GM11168 (cell line): ENCODE results near the gene PIGL.
"Not testable (repeated sequence)": the region's sequence is repeated elsewhere in the genome, so short reads cannot be mapped to it uniquely, and the experiment has no call there.

Source experiments
- in situ Hi-C: fragments of 300-500 bp; cut with MboI; formaldehyde crosslinking; loops from one replicate; pipeline ENCODE4 v1.12.0; 2022; ENCODE audit warnings: low sequenced_read_pairs; ENCODE audit not compliant: unreplicated experiment

The PIGL gene

GRCh38 chr17:16301963-16302855, 85.2 kb downstream of the PIGL start:
- in situ Hi-C loops = no loop called here

- in situ Hi-C loops = no loop called here
These were observed 85.8 kb downstream of the PIGL start for GRCh38 chr17:16302856-16303255.

DNA sequence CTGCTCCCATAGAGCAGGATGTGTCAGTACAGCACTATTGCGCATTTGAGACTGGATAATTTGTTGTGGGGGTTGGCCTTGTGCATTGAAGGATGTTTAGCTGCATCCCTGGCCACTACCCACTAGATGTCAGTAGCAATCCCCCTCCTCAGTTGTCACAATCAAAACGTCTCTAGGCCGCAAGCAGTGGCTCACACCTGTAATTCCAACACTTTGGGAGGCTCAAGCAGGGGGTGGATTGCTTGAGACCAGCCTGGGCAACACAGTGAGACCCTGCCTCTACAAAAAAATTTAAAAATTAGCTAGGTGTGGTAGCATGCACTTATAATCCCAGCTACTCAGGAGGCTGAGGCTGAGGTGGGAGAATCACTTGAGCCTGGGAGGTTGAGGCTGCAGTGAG, 87.8 kb downstream of the PIGL start:
- in situ Hi-C loops = no loop called here

- in situ Hi-C loops = no loop called here
These were observed 89.2 kb downstream of the PIGL start for GRCh38 chr17:16306211-16306610.

- in situ Hi-C loops = not testable (repeated sequence)
These were observed 95.1 kb downstream of the PIGL start for GRCh38 chr17:16312061-16312460.

DNA sequence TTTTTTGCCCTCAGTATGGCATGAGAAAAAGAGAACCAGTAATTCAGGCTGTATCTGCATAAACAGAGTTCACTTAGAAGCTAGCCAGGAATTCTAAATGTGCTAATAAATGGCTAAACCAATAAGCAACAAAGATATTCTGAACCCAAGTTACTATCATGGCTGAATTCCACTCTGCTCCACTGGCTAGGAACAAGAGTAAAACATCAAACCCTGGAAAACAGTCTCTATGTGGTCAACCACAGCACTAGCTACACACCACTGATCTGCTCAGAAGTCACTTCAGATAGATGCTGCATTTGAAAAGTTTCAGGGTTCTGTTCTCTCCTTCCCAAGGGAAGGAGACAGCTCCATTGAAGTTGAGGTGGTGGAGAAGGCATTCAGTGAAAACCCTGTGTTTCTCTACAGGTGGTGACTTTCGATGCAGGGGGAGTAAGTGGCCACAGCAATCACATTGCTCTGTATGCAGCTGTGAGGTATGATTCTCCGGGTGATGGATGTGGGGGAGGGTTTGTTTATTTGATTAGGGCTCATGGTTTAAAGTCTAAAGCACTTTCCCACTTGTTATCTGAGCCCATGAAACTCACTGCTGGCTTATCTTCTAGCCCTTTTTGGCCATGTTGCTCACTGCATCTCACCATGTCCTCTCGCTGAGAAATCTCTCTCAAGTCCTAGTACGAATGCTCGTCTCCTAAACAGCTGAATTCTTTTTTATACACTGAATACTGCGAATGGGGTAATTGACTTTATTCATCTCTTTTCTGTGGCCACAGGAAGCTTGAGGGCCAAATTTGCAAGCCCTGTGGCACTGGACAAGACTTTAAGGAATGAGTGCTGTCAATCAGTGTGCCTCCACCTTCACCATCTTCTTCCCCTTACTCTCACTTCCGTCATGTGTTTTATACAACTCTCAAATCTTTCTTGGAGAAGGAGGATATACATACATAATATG, 96.4 kb downstream of the PIGL start:
- in situ Hi-C loops = no loop called here

DNA sequence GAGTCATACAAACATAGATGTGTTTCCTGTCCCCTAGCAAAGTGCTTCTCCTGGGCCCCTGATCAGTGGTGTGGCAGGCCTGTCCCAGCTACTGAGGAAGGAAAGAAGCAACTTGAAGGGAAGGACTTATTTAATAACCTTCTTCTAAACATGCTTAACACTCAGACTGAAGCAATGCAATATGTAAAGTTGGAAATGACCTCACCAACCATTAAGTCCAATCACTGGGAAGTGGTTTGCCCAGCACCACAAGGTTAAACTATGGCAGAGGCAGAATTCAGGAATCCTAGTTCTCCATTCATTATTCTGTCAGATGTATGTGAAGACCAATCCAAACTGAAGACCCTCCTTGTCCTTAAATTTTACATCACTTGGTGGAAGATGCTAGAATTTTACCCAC, 97.2 kb downstream of the PIGL start:
- in situ Hi-C loops = no loop called here

- in situ Hi-C loops = no loop called here
These were observed 97.8 kb downstream of the PIGL start for GRCh38 chr17:16314859-16315258.

DNA sequence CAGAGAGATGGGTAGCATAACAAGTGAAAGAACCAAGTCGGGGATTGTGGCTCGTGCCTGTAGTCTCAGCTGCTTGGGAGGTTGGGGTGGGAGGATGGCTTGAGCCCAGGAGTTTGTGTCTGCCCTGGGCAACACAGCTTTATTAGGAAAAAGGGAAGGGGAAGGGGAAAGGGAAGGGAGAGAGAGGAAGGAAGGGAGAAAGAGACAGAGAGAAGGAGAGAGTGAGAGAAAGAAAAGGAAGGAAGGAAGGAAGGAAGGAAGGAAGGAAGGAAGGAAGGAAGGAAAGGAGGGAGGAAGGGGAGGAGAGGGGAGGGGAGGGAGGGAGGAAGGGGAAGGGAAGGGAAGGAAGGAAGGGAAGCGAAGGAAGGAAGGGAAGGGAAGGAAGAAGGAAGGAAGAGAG, 103.0 kb downstream of the PIGL start:
- in situ Hi-C loops = no loop called here

DNA sequence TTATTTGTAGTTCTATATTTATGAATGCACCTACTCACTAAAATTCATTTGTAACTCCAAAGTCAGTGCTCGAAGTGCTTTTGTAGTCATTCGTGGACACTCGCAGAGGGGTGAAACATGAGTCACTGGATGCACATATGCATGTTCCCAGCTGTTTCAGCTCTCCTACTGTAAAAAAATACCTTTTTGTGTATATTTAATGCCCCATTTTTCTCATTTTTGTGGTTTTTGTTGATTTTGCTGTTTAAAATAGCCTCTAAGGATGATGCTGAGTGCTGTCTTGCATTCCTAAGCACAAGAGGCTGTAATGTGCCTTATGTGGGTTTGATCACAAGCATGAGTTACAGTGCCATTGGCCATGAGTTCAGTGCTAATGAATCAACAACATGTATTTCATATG, 105.6 kb downstream of the PIGL start:
- in situ Hi-C loops = no loop called here

DNA sequence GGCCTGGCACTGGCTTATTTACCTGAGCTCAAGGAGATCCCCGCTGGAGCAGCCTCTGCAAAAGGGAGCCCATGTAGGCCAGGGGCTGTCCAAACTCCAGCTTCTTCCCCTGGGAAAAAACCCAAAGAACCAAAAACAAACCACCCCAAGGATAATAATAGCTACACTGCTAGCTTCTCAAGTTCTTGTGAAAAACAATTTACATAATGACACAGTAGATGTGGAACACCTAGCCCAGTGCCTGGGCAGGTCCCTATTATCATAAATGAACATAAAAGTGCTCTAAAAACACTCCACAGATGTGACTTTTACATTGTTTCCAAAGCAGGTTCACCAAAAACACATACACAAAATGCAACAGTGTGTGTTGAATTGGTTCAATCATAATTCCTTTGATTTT, 109.0 kb downstream of the PIGL start:
- in situ Hi-C loops = no loop called here

DNA sequence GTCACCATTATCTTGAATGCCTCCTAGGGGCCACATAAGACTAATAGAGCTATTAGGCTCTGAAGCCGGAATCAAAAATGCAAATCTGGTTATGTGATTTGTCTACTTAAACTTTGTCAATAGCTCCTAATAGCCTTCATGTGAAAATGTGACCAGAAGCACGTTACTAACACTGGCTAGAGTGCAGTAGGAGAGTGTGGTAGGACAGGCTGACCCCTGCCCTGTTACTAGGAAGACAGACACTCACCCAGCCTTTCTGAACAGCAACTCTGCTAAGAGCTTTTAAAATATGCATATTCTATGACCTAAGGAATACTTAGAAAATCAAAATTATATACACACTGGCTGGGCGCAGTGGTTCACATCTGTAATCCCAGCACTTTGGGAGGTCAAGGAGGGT, 110.0 kb downstream of the PIGL start:
- in situ Hi-C loops = no loop called here

GRCh38 chr17:16328997-16329396, 112.0 kb downstream of the PIGL start:
- in situ Hi-C loops = no loop called here

DNA sequence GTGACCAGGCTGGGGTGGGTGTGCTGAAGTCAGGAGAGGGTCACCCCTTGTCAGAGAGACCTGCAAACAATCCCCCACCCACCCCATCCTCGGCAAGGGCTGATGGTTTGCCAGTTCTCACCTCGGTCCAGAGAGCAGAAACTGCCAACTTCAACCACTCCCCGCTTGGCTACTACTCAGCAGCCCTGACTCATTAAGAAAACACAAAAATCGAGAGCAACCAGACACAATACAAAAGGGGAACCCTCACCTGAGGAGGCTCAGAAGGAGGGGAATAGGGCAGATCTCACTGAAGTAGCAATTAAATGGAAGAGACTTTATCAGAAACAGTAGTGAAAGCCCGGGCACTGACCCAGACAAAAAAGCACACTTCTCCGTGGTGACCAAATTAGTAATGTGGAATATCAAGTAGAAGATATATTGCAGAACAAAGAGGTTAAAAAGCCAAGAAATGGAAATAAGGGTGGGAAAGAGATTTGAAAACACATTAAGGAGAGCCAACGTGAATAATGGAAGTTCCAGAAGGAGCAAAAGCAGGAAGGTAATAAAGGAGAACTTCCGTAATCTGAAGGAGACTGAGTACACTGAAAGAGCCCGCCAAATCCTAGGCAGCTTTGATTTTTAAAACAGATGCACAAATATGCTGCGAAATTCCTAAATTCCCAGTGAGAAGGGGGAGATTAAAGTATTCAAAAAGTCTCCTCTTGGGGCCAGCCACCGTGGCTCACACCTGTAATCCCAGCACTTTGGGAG, 112.7 kb downstream of the PIGL start:
- in situ Hi-C loops = no loop called here

GRCh38 chr17:16338391-16338790, 121.4 kb downstream of the PIGL start:
- in situ Hi-C loops = no loop called here

- in situ Hi-C loops = no loop called here
These were observed 122.4 kb downstream of the PIGL start for GRCh38 chr17:16339402-16339801.

DNA sequence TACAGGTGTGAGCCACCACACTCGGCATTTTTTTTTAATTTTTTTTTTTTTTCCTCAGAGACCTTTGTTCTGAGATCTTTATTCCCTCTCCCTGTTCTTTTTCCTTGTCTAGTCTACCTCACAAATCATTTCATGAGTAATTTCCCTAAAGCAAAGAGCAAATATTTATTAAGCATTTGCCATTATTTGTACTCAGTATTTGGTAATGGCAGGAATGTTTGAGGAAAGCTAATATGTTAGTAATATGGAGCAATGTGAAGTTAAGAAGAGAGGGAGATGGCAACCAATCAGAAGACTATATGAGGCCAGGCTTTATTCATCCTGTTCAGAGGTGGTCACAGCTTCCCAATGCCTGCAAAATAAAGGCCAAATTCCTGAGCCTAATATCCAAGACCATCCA, 122.9 kb downstream of the PIGL start:
- in situ Hi-C loops = no loop called here

DNA sequence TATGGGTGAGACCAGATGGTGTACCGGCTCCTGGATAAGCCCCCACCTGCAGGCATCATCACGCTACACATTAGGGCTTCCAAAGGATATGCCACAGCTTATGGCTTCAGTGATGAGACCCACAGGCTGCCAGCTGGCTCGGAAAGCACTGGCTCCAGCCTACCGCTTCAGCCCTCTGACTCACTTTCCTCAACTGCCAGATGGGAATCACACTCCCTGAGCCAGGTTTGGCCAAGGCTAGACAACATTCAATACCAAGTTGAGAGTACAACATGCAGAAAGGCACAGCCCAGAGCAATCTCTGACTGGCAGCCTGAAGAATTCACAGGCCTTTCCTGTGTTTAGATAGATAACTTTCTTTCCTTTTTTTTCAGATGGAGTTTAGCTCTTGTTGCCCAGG, 126.0 kb downstream of the PIGL start:
- in situ Hi-C loops = no loop called here

DNA sequence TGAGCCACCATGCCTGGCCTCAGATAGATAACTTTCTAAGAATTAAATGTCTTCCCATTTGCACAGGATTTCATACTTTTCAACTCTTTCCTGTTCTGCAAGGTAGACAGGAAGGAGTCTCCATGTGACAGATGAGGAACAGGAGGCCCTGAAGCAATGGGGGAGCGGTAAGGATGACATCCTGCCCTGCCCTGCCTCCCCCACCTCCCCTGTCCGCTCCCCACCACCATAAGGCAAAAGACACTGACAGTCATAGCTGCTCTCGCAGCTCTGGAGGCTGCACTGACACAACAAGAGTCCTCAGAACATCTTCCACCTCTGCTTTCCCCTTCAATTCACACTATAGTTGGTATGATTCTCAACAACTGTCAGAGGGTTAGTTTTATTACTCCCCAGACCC, 126.6 kb downstream of the PIGL start:
- in situ Hi-C loops = no loop called here

DNA sequence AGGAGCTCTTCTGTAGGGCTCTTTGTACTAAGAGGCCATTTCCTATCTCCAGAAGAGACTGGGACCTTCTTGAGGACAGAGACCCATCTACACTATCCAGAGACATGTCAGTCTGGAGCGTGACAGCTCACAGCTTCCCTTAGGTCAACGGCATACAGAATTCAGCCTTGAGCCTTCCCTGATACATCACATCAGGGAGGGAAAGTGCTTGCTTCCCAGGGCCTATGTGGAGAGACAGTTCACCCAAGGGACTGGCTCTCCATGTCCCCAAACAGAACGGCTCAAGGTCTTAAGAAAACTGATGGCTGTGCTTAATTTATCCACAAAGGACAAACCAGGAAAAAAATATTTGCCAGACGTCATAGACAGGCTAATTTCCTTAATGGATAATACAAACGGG, 128.6 kb downstream of the PIGL start:
- in situ Hi-C loops = no loop called here
